Stimulated activated effector memory CD8-positive, alpha-beta T cell treated with anti-CD3 and anti-CD28 coated beads, Interleukin-12 subunit alpha, Interleukin-12 subunit beta, amount 100 ng/mL, for 72 hours (primary cell): ENCODE measurements around the gene ORC5.

Experiments used
- ATAC-seq: fragments of 150-1000 bp; cut with Tn5 transposase; 2 replicates; pipeline ENCODE4 v1.10.0; 2021
- DNase-seq, 2 donors: peaks; one replicate each; pipeline ENCODE4 v3.0.0; 2021 to 2022; ENCODE audit warnings: low spot score in 2 of 2
- H3K27ac Mint-ChIP-seq: one replicate; pipeline ENCODE4 v1.8.0; 2022; ENCODE audit warnings: mild to moderate bottlenecking, mixed read lengths
- H3K36me3 Mint-ChIP-seq: one replicate; pipeline ENCODE4 v1.8.0; 2022; ENCODE audit warnings: mild to moderate bottlenecking, mixed read lengths
- H3K4me1 Mint-ChIP-seq: one replicate; pipeline ENCODE4 v1.8.0; 2022; ENCODE audit warnings: mixed read lengths
- H3K4me3 Mint-ChIP-seq: one replicate; pipeline ENCODE4 v1.8.0; 2022; ENCODE audit warnings: mild to moderate bottlenecking, mixed read lengths
- H3K9me3 Mint-ChIP-seq: one replicate; pipeline ENCODE4 v1.8.0; 2022; ENCODE audit warnings: mixed read lengths

ORC5 gene

GRCh38 chr7:104156842-104157277, 51.0 kb downstream of the ORC5 start:
- Mint-ChIP-seq H3K9me3 (no peaks in the 10 kb centered on the region), H3K36me3 (peaks cover 33% of the 10 kb centered on the region), H3K4me3 (no peak overlapping the region), H3K27ac (no peak overlapping the region), H3K4me1 (no peaks in the 10 kb centered on the region)
- ATAC-seq (no peak), DNase-seq (no peak)

GRCh38 chr7:104153287-104153686, 54.5 kb downstream of the ORC5 start:
- H3K4me3 Mint-ChIP-seq: no peak overlapping the region
- no peak overlapping the region for H3K27ac Mint-ChIP-seq
- DNase-seq: no peak

GRCh38 chr7:104152468-104152867, 55.3 kb downstream of the ORC5 start:
- ATAC-seq (no peak), DNase-seq (no peak)
- Mint-ChIP-seq H3K9me3 (no peaks in the 10 kb centered on the region), H3K4me1 (no peaks in the 10 kb centered on the region), H3K4me3 (no peak overlapping the region), H3K27ac (peak overlapping the region; percentile 32), H3K36me3 (peaks cover 5% of the 10 kb centered on the region)

More at GRCh38 chr7:104153287-104153686, 54.5 kb downstream of the ORC5 start:
- Mint-ChIP-seq H3K36me3 (peaks cover 7% of the 10 kb centered on the region), H3K9me3 (no peaks in the 10 kb centered on the region), H3K4me1 (no peaks in the 10 kb centered on the region)
- no peak for ATAC-seq

- DNase-seq (no peak), ATAC-seq (no peak)
- Mint-ChIP-seq H3K4me3 (no peak overlapping the region), H3K27ac (no peak overlapping the region), H3K9me3 (no peaks in the 10 kb centered on the region), H3K36me3 (peaks cover 5% of the 10 kb centered on the region), H3K4me1 (no peaks in the 10 kb centered on the region)
These were observed 57.3 kb downstream of the ORC5 start for GRCh38 chr7:104150470-104150869.

GRCh38 chr7:104149822-104150221, 58.0 kb downstream of the ORC5 start:
- Mint-ChIP-seq H3K36me3 (peaks cover 6% of the 10 kb centered on the region), H3K4me3 (no peak overlapping the region), H3K4me1 (no peaks in the 10 kb centered on the region), H3K9me3 (no peaks in the 10 kb centered on the region), H3K27ac (no peak overlapping the region)
- DNase-seq (no peak), ATAC-seq (no peak)

GRCh38 chr7:104142147-104142546, 65.7 kb downstream of the ORC5 start:
- DNase-seq: no peak
- H3K4me3 Mint-ChIP-seq: no peak overlapping the region
- H3K27ac Mint-ChIP-seq: no peak overlapping the region

GRCh38 chr7:104137971-104138370, 69.8 kb downstream of the ORC5 start:
- Mint-ChIP-seq H3K4me1 (peaks cover 9% of the 10 kb centered on the region), H3K9me3 (no peaks in the 10 kb centered on the region), H3K27ac (no peak overlapping the region), H3K36me3 (peaks cover 37% of the 10 kb centered on the region), H3K4me3 (no peak overlapping the region)
- DNase-seq (no peak), ATAC-seq (no peak)

More at GRCh38 chr7:104142147-104142546, 65.7 kb downstream of the ORC5 start:
- no peaks in the 10 kb centered on the region for H3K4me1 Mint-ChIP-seq
- H3K9me3 Mint-ChIP-seq: no peaks in the 10 kb centered on the region
- no peak for ATAC-seq
- peaks cover 32% of the 10 kb centered on the region for H3K36me3 Mint-ChIP-seq

- no peak overlapping the region for H3K4me3 Mint-ChIP-seq
- H3K36me3 Mint-ChIP-seq: peaks cover 37% of the 10 kb centered on the region
- ATAC-seq (no peak), DNase-seq (no peak)
- no peak overlapping the region for H3K27ac Mint-ChIP-seq
- H3K4me1 Mint-ChIP-seq: peaks cover 9% of the 10 kb centered on the region
- H3K9me3 Mint-ChIP-seq: no peaks in the 10 kb centered on the region
These were observed 70.3 kb downstream of the ORC5 start for GRCh38 chr7:104137511-104137910.

GRCh38 chr7:104136981-104137380, 70.8 kb downstream of the ORC5 start:
- H3K27ac Mint-ChIP-seq: no peak overlapping the region
- no peaks in the 10 kb centered on the region for H3K9me3 Mint-ChIP-seq
- H3K4me1 Mint-ChIP-seq: peaks cover 9% of the 10 kb centered on the region
- DNase-seq (no peak), ATAC-seq (no peak)
- no peak overlapping the region for H3K4me3 Mint-ChIP-seq
- H3K36me3 Mint-ChIP-seq: peaks cover 36% of the 10 kb centered on the region

GRCh38 chr7:104136561-104136960, 71.3 kb downstream of the ORC5 start:
- Mint-ChIP-seq H3K27ac (peak overlapping the region; percentile 73), H3K4me1 (peaks cover 9% of the 10 kb centered on the region), H3K36me3 (peaks cover 36% of the 10 kb centered on the region), H3K9me3 (no peaks in the 10 kb centered on the region), H3K4me3 (no peak overlapping the region)
- no peak for DNase-seq
- no peak for ATAC-seq

GRCh38 chr7:104135760-104136558, 71.9 kb downstream of the ORC5 start:
- H3K4me1 Mint-ChIP-seq: peaks cover 9% of the 10 kb centered on the region
- ATAC-seq (peak; percentile 93), DNase-seq (peak in 1 of 2 donors; percentile 51)
- peaks cover 40% of the 10 kb centered on the region for H3K36me3 Mint-ChIP-seq
- peak overlapping the region; percentile 73 for H3K27ac Mint-ChIP-seq
- H3K9me3 Mint-ChIP-seq: no peaks in the 10 kb centered on the region
- no peak overlapping the region for H3K4me3 Mint-ChIP-seq

- Mint-ChIP-seq H3K9me3 (peaks cover 3% of the 10 kb centered on the region), H3K4me1 (peaks cover 9% of the 10 kb centered on the region), H3K27ac (no peak overlapping the region), H3K4me3 (no peak overlapping the region), H3K36me3 (peaks cover 55% of the 10 kb centered on the region)
- ATAC-seq (no peak), DNase-seq (no peak)
These were observed 74.6 kb downstream of the ORC5 start for GRCh38 chr7:104133238-104133637.

GRCh38 chr7:104130726-104131125, 77.1 kb downstream of the ORC5 start:
- H3K4me3 Mint-ChIP-seq: no peak overlapping the region
- no peak overlapping the region for H3K27ac Mint-ChIP-seq
- ATAC-seq (no peak), DNase-seq (no peak)
- peaks cover 53% of the 10 kb centered on the region for H3K36me3 Mint-ChIP-seq
- H3K4me1 Mint-ChIP-seq: peaks cover 2% of the 10 kb centered on the region
- peaks cover 3% of the 10 kb centered on the region for H3K9me3 Mint-ChIP-seq

- DNase-seq (no peak), ATAC-seq (no peak)
- Mint-ChIP-seq H3K9me3 (peaks cover 3% of the 10 kb centered on the region), H3K4me1 (no peaks in the 10 kb centered on the region), H3K4me3 (no peak overlapping the region), H3K36me3 (peaks cover 54% of the 10 kb centered on the region), H3K27ac (no peak overlapping the region)
These were observed 80.6 kb downstream of the ORC5 start for GRCh38 chr7:104127204-104127603.

GRCh38 chr7:104126411-104126841, 81.4 kb downstream of the ORC5 start:
- H3K9me3 Mint-ChIP-seq: peaks cover 6% of the 10 kb centered on the region
- H3K36me3 Mint-ChIP-seq: peaks cover 49% of the 10 kb centered on the region
- no peaks in the 10 kb centered on the region for H3K4me1 Mint-ChIP-seq
- no peak for ATAC-seq
- H3K27ac Mint-ChIP-seq: no peak overlapping the region
- H3K4me3 Mint-ChIP-seq: no peak overlapping the region
- no peak for DNase-seq

GRCh38 chr7:104124893-104125477, 82.8 kb downstream of the ORC5 start:
- Mint-ChIP-seq H3K36me3 (peaks cover 35% of the 10 kb centered on the region), H3K9me3 (peaks cover 6% of the 10 kb centered on the region), H3K27ac (no peak overlapping the region), H3K4me3 (no peak overlapping the region), H3K4me1 (no peaks in the 10 kb centered on the region)
- ATAC-seq (no peak), DNase-seq (no peak)
